H9 (cell line): ENCODE measurements around the gene RUSC2. TPM values are rescaled to one million over a fixed set of nuclear protein-coding genes. Genes with fewer than 3 reads are reported as not detected.

Source experiments
- DNase-seq: peaks from one replicate; pipeline ENCODE4 v3.0.0-alpha.2; 2017
- H2AFZ ChIP-seq: one replicate; pipeline ENCODE4 v1.6.1; 2013; ENCODE audit warnings: mild to moderate bottlenecking, low read length, control low read depth, moderate library complexity
- H2AK5ac ChIP-seq: 2 replicates; pipeline ENCODE4 v1.6.1; 2013; ENCODE audit warnings: low read length, control low read depth, mixed read lengths; ENCODE audit not compliant: insufficient read length
- H2BK120ac ChIP-seq: one replicate; pipeline ENCODE4 v1.6.1; 2013; ENCODE audit warnings: low read depth, mild to moderate bottlenecking, low read length, control low read depth, inconsistent platforms; ENCODE audit not compliant: poor library complexity, severe bottlenecking
- H2BK12ac ChIP-seq: 2 replicates; pipeline ENCODE4 v1.6.1; 2013; ENCODE audit warnings: low read length, control low read depth, mixed read lengths, low read depth; ENCODE audit not compliant: insufficient read length
- H2BK15ac ChIP-seq: 2 replicates; pipeline ENCODE4 v1.6.1; 2013; ENCODE audit warnings: low read depth, low read length, control low read depth
- H2BK20ac ChIP-seq: one replicate; pipeline ENCODE4 v1.6.1; 2013; ENCODE audit warnings: low read depth, mild to moderate bottlenecking, low read length, control low read depth, inconsistent platforms; ENCODE audit not compliant: poor library complexity, severe bottlenecking
- H2BK5ac ChIP-seq: 2 replicates; pipeline ENCODE4 v1.6.1; 2013; ENCODE audit warnings: low read length, control low read depth, mixed read lengths; ENCODE audit not compliant: insufficient read length
- H3K14ac ChIP-seq: 2 replicates; pipeline ENCODE4 v1.6.1; 2013; ENCODE audit warnings: low read length, control low read depth; ENCODE audit not compliant: insufficient read depth
- H3K18ac ChIP-seq: 2 replicates; pipeline ENCODE4 v1.6.1; 2013; ENCODE audit warnings: low read depth, mild to moderate bottlenecking, mixed read lengths, low read length, control low read depth; ENCODE audit not compliant: insufficient read length
- H3K23ac ChIP-seq: 2 replicates; pipeline ENCODE4 v1.6.1; 2013; ENCODE audit warnings: low read length, control low read depth, mixed read lengths, low read depth; ENCODE audit not compliant: insufficient read length
- H3K23me2 ChIP-seq: 2 replicates; pipeline ENCODE4 v1.6.1; 2013; ENCODE audit warnings: low read depth, mild to moderate bottlenecking, mixed read lengths, low read length, control low read depth; ENCODE audit not compliant: insufficient read length, poor library complexity, severe bottlenecking
- H3K27ac ChIP-seq: 2 replicates; pipeline ENCODE4 v1.5.1; 2013; ENCODE audit warnings: low read length, control low read depth, mixed read lengths, low read depth; ENCODE audit not compliant: insufficient read length
- H3K27me3 ChIP-seq: 2 replicates; pipeline ENCODE4 v1.6.1; 2013; ENCODE audit warnings: low read length, control low read depth, inconsistent platforms; ENCODE audit not compliant: insufficient read depth
- H3K4ac ChIP-seq: 2 replicates; pipeline ENCODE4 v1.6.1; 2013; ENCODE audit warnings: low read depth, mild to moderate bottlenecking, control low read depth, inconsistent platforms, low read length, moderate library complexity
- H3K4me1 ChIP-seq: 2 replicates; pipeline ENCODE4 v1.6.1; 2013; ENCODE audit warnings: low read length, control low read depth, inconsistent platforms; ENCODE audit not compliant: insufficient read depth
- H3K4me2 ChIP-seq: 2 replicates; pipeline ENCODE4 v1.6.1; 2013; ENCODE audit warnings: low read length, control low read depth, mixed read lengths; ENCODE audit not compliant: insufficient read length, insufficient read depth
- H3K56ac ChIP-seq: 2 replicates; pipeline ENCODE4 v1.6.1; 2013; ENCODE audit warnings: low read depth, mild to moderate bottlenecking, mixed read lengths, low read length, control low read depth; ENCODE audit not compliant: insufficient read length
- H3K79me1 ChIP-seq: 2 replicates; pipeline ENCODE4 v1.6.1; 2013; ENCODE audit warnings: low read depth, mild to moderate bottlenecking, moderate library complexity, low read length, control low read depth, inconsistent platforms; ENCODE audit not compliant: insufficient read depth, poor library complexity, severe bottlenecking
- H3K79me2 ChIP-seq: 2 replicates; pipeline ENCODE4 v1.6.1; 2013; ENCODE audit warnings: low read length, control low read depth, inconsistent platforms; ENCODE audit not compliant: insufficient read depth
- H3K9ac ChIP-seq: 2 replicates; pipeline ENCODE4 v1.6.1; 2013; ENCODE audit warnings: low read length, control low read depth, mixed read lengths; ENCODE audit not compliant: insufficient read length; ENCODE audit errors: extremely low read depth
- H3K9me3 ChIP-seq: one replicate; pipeline ENCODE4 v1.6.1; 2013; ENCODE audit warnings: low read depth, low read length, inconsistent platforms; ENCODE audit not compliant: control insufficient read depth
- H3T11ph ChIP-seq: one replicate; pipeline ENCODE4 v1.6.1; 2013; ENCODE audit warnings: mild to moderate bottlenecking, low read length, control low read depth, inconsistent platforms
- H4K20me1 ChIP-seq: one replicate; pipeline ENCODE4 v1.6.1; 2013; ENCODE audit not compliant: control insufficient read depth, insufficient read length, insufficient read depth
- H4K5ac ChIP-seq: 2 replicates; pipeline ENCODE4 v1.6.1; 2013; ENCODE audit warnings: low read depth, mild to moderate bottlenecking, mixed read lengths, low read length, control low read depth; ENCODE audit not compliant: insufficient read length
- H4K8ac ChIP-seq: replicated peaks from 2 replicates; pipeline ENCODE4 v1.6.1; 2013; ENCODE audit warnings: low read length, control low read depth, mixed read lengths, low read depth; ENCODE audit not compliant: insufficient read length
- H4K91ac ChIP-seq: 2 replicates; pipeline ENCODE4 v1.6.1; 2013; ENCODE audit warnings: low read depth, mild to moderate bottlenecking, moderate library complexity, mixed read lengths, low read length, control low read depth; ENCODE audit not compliant: insufficient read length
- H3K27ac Mint-ChIP-seq, 3 experiments: 2 replicates in 2 of 3; 3 replicates in 1 of 3; pipeline ENCODE4 v1.8.0; 2020 to 2021; ENCODE audit warnings: mixed read lengths in 3 of 3, mild to moderate bottlenecking in 1 of 3, moderate library complexity in 1 of 3
- H3K27me3 Mint-ChIP-seq: 2 replicates; pipeline ENCODE4 v1.8.0; 2021; ENCODE audit warnings: low read depth, mild to moderate bottlenecking, moderate library complexity, mixed read lengths
- H3K36me3 Mint-ChIP-seq, 3 experiments: 2 replicates in 2 of 3; 3 replicates in 1 of 3; pipeline ENCODE4 v1.8.0; 2020 to 2021; ENCODE audit warnings: low read depth in 3 of 3, mixed read lengths in 3 of 3; ENCODE audit not compliant: insufficient read depth in 1 of 3
- H3K4me1 Mint-ChIP-seq, 2 experiments: 2 replicates each; pipeline ENCODE4 v1.8.0; 2020; ENCODE audit warnings: mixed read lengths in 2 of 2
- H3K4me3 Mint-ChIP-seq, 2 experiments: 2 replicates in 1 of 2; 3 replicates in 1 of 2; pipeline ENCODE4 v1.8.0; 2020 to 2021; ENCODE audit warnings: mild to moderate bottlenecking in 2 of 2, mixed read lengths in 2 of 2, moderate library complexity in 1 of 2
- H3K9me3 Mint-ChIP-seq, 2 experiments: 2 replicates in 1 of 2; 3 replicates in 1 of 2; pipeline ENCODE4 v1.8.0; 2020; ENCODE audit warnings: mild to moderate bottlenecking in 2 of 2, mixed read lengths in 2 of 2, moderate library complexity in 1 of 2
- WGBS: extraction: QIAGEN DNeasy Blood & Tissue Kit; methylation state at CpG from one replicate; pipeline ENCODE4 v1.1.7; 2013; ENCODE audit warnings: missing lambda C conversion rate, low lambda C conversion rate, mixed read lengths; ENCODE audit not compliant: insufficient read length; ENCODE audit errors: extremely low coverage; 5-methylcytosine and 5-hydroxymethylcytosine counted together
- total RNA-seq: library from RNA; stranded (reverse); gene quantifications from 2 replicates; pipeline ENCODE4 v1.2.1, GENCODE V29; 2021
- TF ChIP-seq, protein P1 (sequence below): fragments of 200-600 bp; sonication (generic); conservative IDR thresholded peaks from 3 replicates; pipeline ENCODE4 v1.8.0; 2021; ENCODE audit warnings: antibody characterized with exemption, mild to moderate bottlenecking

RUSC2 gene
- total RNA-seq, 1 experiment from 2014 or later: 6.3 TPM

DNA sequence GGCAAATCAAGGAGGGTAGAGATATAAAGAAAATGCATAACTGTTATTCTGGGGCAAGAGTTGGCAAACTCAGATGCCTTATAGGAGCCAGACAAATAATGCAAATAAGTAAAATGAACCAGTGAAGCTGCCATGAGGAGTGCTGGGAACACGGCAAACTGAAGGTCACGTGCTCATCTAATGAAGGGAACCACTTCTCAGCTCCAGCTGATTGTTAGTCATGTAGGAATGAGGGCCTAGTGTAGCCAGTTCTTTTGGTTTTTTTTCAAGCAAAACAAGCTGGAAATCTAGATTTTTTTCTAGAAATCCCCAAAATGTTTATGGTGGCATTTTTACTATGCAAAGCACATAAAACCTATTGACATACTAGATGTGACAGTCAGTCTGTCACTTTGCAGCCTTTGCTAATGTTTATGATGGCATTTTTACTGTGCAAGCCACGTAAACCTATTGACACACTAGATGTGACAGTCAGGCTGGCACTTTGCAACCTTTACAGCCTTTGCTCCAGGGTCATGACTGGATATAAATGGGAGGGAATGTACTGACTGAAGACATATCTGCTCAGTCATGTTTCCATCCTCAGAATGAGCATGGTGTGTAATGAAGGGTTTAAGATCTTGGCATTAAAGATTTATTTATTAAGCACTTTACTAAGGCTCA, 39.4 kb downstream of the RUSC2 start:
- H2AFZ ChIP-seq: no peak overlapping the region
- no peak overlapping the region for H4K5ac ChIP-seq
- H3K23ac ChIP-seq: no peak overlapping the region
- H2BK15ac ChIP-seq: no peak overlapping the region
- H4K20me1 ChIP-seq: no peaks in the 10 kb centered on the region
- H3K4me1 ChIP-seq: no peaks in the 10 kb centered on the region
- no peaks in the 10 kb centered on the region for H3K79me1 ChIP-seq
- Mint-ChIP-seq H3K27me3 (no peaks in the 10 kb centered on the region; the same call in 1 of the 2 replicates), H3K4me1 (no peaks in the 10 kb centered on the region), H3K9me3 (no peaks in the 10 kb centered on the region), H3K4me3 (no peak overlapping the region), H3K27ac (no peak overlapping the region), H3K36me3 (peaks cover 0 to 3% (median 0%) of the 10 kb centered on the region in 3 experiments; a peak in 1 of 7 replicates)
- no peak overlapping the region for H3K4me2 ChIP-seq
- H2BK12ac ChIP-seq: no peak overlapping the region
- H3T11ph ChIP-seq: no peak overlapping the region
- H3K4ac ChIP-seq: no peak overlapping the region
- H4K91ac ChIP-seq: no peak overlapping the region
- no peak overlapping the region for H2BK20ac ChIP-seq
- no peak overlapping the region for H2AK5ac ChIP-seq
- WGBS: no CpG with 5 or more reads among the region's 3 CpGs
- H3K9me3 ChIP-seq: no peaks in the 10 kb centered on the region
- H3K79me2 ChIP-seq: no peaks in the 10 kb centered on the region
- no peak overlapping the region for H3K18ac ChIP-seq
- H4K8ac ChIP-seq: no peak overlapping the region
- TF ChIP-seq, protein P1, sequence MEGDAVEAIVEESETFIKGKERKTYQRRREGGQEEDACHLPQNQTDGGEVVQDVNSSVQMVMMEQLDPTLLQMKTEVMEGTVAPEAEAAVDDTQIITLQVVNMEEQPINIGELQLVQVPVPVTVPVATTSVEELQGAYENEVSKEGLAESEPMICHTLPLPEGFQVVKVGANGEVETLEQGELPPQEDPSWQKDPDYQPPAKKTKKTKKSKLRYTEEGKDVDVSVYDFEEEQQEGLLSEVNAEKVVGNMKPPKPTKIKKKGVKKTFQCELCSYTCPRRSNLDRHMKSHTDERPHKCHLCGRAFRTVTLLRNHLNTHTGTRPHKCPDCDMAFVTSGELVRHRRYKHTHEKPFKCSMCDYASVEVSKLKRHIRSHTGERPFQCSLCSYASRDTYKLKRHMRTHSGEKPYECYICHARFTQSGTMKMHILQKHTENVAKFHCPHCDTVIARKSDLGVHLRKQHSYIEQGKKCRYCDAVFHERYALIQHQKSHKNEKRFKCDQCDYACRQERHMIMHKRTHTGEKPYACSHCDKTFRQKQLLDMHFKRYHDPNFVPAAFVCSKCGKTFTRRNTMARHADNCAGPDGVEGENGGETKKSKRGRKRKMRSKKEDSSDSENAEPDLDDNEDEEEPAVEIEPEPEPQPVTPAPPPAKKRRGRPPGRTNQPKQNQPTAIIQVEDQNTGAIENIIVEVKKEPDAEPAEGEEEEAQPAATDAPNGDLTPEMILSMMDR: no peak
- no peak overlapping the region for H3K56ac ChIP-seq
- no peak overlapping the region for H2BK120ac ChIP-seq
- H2BK5ac ChIP-seq: no peak overlapping the region
- H3K27me3 ChIP-seq: no peaks in the 10 kb centered on the region
- no peak for DNase-seq
- H3K27ac ChIP-seq: no peak overlapping the region
- H3K9ac ChIP-seq: no peak overlapping the region
- no peak overlapping the region for H3K14ac ChIP-seq
- no peaks in the 10 kb centered on the region for H3K23me2 ChIP-seq
